ENCODE data around the gene ZNF764. TPM values are rescaled to one million over a fixed set of nuclear protein-coding genes. Genes with fewer than 3 reads are reported as not detected.
A peak's percentile ranks its signal among the peaks of the same experiment; 100 is the strongest.

ZNF764 gene
- polyA plus RNA-seq, 1 donor (not counting 4 experiments of a cell fraction or from before 2014, with no cell fraction given) = 1.6 TPM

- Histone ChIP-seq H4K20me1 (ENCODE audit: control insufficient read depth, extremely low read depth, insufficient read depth, low read length) (no peaks in the 10 kb centered on the region), H3K27ac (ENCODE audit: control insufficient read depth, insufficient read depth, low read length) (peak overlapping the region; percentile 91), H3K36me3 (ENCODE audit: control insufficient read depth in 2 of 2, extremely low read depth in 1 of 2, insufficient read depth in 2 of 2, low read length in 2 of 2) (no peaks in the 10 kb centered on the region), H3K4me3 (ENCODE audit: control insufficient read depth in 2 of 3, extremely low read depth in 1 of 3, insufficient read depth in 2 of 3, low read depth in 1 of 3, low read length in 3 of 3) (peak overlapping the region; percentile 49 to 71 (median 63)), H3K4me1 (ENCODE audit: control insufficient read depth, extremely low read depth, insufficient read depth, low read length) (peaks cover 20% of the 10 kb centered on the region), H3K9me3 (ENCODE audit: control insufficient read depth, low read depth, low read length) (no peaks in the 10 kb centered on the region), H3K9ac (ENCODE audit: control insufficient read depth, extremely low read depth, insufficient read depth, low read length) (peak overlapping the region; percentile 93), H3K4me2 (ENCODE audit: control insufficient read depth, extremely low read depth, insufficient read depth, low read depth, low read length) (peak overlapping the region; percentile 96), H3K27me3 (ENCODE audit: control insufficient read depth, extremely low read depth, insufficient read depth, low read length) (no peaks in the 10 kb centered on the region), H3K79me2 (ENCODE audit: control insufficient read depth, insufficient read depth, low read length) (no peaks in the 10 kb centered on the region), H3K9me1 (ENCODE audit: control insufficient read depth, extremely low read depth, insufficient read depth, low read length) (no peaks in the 10 kb centered on the region), H2AFZ (ENCODE audit: control insufficient read depth, low read length) (peak overlapping the region; percentile 65)
- dilution Hi-C loops (cut with MboI; ENCODE audit: extremely low pct_ligation_motif_present, low sequenced_read_pairs) = no loop called here
- FAIRE-seq = peak; percentile 95
- no peak for DNase-seq (ENCODE audit: low read depth, low spot score)
- TF ChIP-seq, protein P1, sequence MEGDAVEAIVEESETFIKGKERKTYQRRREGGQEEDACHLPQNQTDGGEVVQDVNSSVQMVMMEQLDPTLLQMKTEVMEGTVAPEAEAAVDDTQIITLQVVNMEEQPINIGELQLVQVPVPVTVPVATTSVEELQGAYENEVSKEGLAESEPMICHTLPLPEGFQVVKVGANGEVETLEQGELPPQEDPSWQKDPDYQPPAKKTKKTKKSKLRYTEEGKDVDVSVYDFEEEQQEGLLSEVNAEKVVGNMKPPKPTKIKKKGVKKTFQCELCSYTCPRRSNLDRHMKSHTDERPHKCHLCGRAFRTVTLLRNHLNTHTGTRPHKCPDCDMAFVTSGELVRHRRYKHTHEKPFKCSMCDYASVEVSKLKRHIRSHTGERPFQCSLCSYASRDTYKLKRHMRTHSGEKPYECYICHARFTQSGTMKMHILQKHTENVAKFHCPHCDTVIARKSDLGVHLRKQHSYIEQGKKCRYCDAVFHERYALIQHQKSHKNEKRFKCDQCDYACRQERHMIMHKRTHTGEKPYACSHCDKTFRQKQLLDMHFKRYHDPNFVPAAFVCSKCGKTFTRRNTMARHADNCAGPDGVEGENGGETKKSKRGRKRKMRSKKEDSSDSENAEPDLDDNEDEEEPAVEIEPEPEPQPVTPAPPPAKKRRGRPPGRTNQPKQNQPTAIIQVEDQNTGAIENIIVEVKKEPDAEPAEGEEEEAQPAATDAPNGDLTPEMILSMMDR (optimal IDR thresholded peaks at IDR 0.05 in 1 of 3, IDR thresholded peaks at IDR 0.05 in 1 of 3, conservative IDR thresholded peaks at IDR 0.05 in 1 of 3; ENCODE audit: extremely low read depth in 1 of 3, insufficient read depth in 2 of 3, low read length in 3 of 3) = no peak
- no peak for TF ChIP-seq EZH2 (IDR thresholded peaks at IDR 0.05; ENCODE audit: low read length)
Observed at GRCh38 chr16:30527635-30528178, 30.5 kb downstream of the ZNF764 start.

- dilution Hi-C loops (cut with MboI; ENCODE audit: extremely low pct_ligation_motif_present, low sequenced_read_pairs) = no loop called here
- no peaks in the 10 kb centered on the region for H3K79me2 ChIP-seq (ENCODE audit: control insufficient read depth, insufficient read depth, low read length)
- H3K4me3 ChIP-seq (ENCODE audit: control insufficient read depth in 2 of 3, extremely low read depth in 1 of 3, insufficient read depth in 2 of 3, low read depth in 1 of 3, low read length in 3 of 3) = peak overlapping the region; percentile 63 to 84 (median 76)
- DNase-seq (ENCODE audit: low read depth, low spot score) (peak; percentile 78), FAIRE-seq (no peak)
- no peaks in the 10 kb centered on the region for H3K9me3 ChIP-seq (ENCODE audit: control insufficient read depth, low read depth, low read length)
- H3K4me1 ChIP-seq (ENCODE audit: control insufficient read depth, extremely low read depth, insufficient read depth, low read length) = peaks cover 20% of the 10 kb centered on the region
- H3K36me3 ChIP-seq (ENCODE audit: control insufficient read depth in 2 of 2, extremely low read depth in 1 of 2, insufficient read depth in 2 of 2, low read length in 2 of 2) = no peaks in the 10 kb centered on the region
- H3K4me2 ChIP-seq (ENCODE audit: control insufficient read depth, extremely low read depth, insufficient read depth, low read depth, low read length) = peak overlapping the region; percentile 96
- no peaks in the 10 kb centered on the region for H4K20me1 ChIP-seq (ENCODE audit: control insufficient read depth, extremely low read depth, insufficient read depth, low read length)
- TF ChIP-seq, protein P1 (optimal IDR thresholded peaks at IDR 0.05 in 1 of 3, IDR thresholded peaks at IDR 0.05 in 1 of 3, conservative IDR thresholded peaks at IDR 0.05 in 1 of 3; ENCODE audit: extremely low read depth in 1 of 3, insufficient read depth in 2 of 3, low read length in 3 of 3) = peak; percentile 12 to 53 (median 31)
- no peak for TF ChIP-seq EZH2 (IDR thresholded peaks at IDR 0.05; ENCODE audit: low read length)
- peak overlapping the region; percentile 91 for H3K27ac ChIP-seq (ENCODE audit: control insufficient read depth, insufficient read depth, low read length)
- H3K27me3 ChIP-seq (ENCODE audit: control insufficient read depth, extremely low read depth, insufficient read depth, low read length) = no peaks in the 10 kb centered on the region
- H3K9me1 ChIP-seq (ENCODE audit: control insufficient read depth, extremely low read depth, insufficient read depth, low read length) = no peaks in the 10 kb centered on the region
- peak overlapping the region; percentile 93 for H3K9ac ChIP-seq (ENCODE audit: control insufficient read depth, extremely low read depth, insufficient read depth, low read length)
- peak overlapping the region; percentile 77 for H2AFZ ChIP-seq (ENCODE audit: control insufficient read depth, low read length)
Observed at GRCh38 chr16:30526823-30527634, 31.1 kb downstream of the ZNF764 start.
